Caco-2 (cell line): Measurements from ENCODE around the gene ZBTB24. TPM values are rescaled to one million over a fixed set of nuclear protein-coding genes. Genes with fewer than 3 reads are reported as not detected.

ENCODE experiments used
- BruUV-seq: library from RNA; stranded (reverse); fragments of 400-500 nt; replicated peaks from 2 replicates; lab custom pipeline; 2021; lab: Mats Ljungman, UMichigan
- CTCF ChIA-PET: fragments of 300-600 bp; sonication (Branson Sonifier 250); formaldehyde crosslinking; loops from one replicate; lab custom pipeline; 2022; ENCODE audit warnings: antibody characterized with exemption; lab: Charles Lee
- POLR2A ChIA-PET: fragments of 300-600 bp; sonication (Branson Sonifier 250); formaldehyde crosslinking; loops from one replicate; lab custom pipeline; 2022; ENCODE audit warnings: antibody characterized with exemption; lab: Charles Lee
- DNase-seq, 2 experiments: peaks; one replicate each; pipeline versions ENCODE4 v3.0.0 to v3.0.0-alpha.2; 2020 to 2022
- H3K27me3 ChIP-seq: replicated peaks from 2 replicates; pipeline ENCODE4 v1.6.0; 2011; ENCODE audit warnings: low read length; ENCODE audit not compliant: control insufficient read depth, insufficient read depth
- H3K36me3 ChIP-seq: 2 replicates; pipeline ENCODE4 v1.5.1; 2011; ENCODE audit warnings: low read length; ENCODE audit not compliant: control insufficient read depth, insufficient read depth
- H3K4me1 ChIP-seq: fragments of 250-450 bp; sonication (Bioruptor Pico); 2 replicates; pipeline ENCODE4 v1.5.1; 2020; ENCODE audit warnings: mild to moderate bottlenecking
- H3K4me3 ChIP-seq: 2 replicates; pipeline ENCODE4 v1.5.1; 2011; ENCODE audit warnings: low read depth, mild to moderate bottlenecking, control low read depth, low read length
- H3K9me3 ChIP-seq: fragments of 250-450 bp; sonication (Bioruptor Pico); 2 replicates; pipeline ENCODE4 v1.5.1; 2020; ENCODE audit warnings: mild to moderate bottlenecking, moderate library complexity
- H3K27ac Mint-ChIP-seq: one replicate; pipeline ENCODE4 v1.8.0; 2022; ENCODE audit warnings: mixed read lengths; ENCODE audit not compliant: unreplicated experiment
- H3K27me3 Mint-ChIP-seq: one replicate; pipeline ENCODE4 v1.8.0; 2022; ENCODE audit warnings: mixed read lengths; ENCODE audit not compliant: insufficient read depth, unreplicated experiment
- H3K36me3 Mint-ChIP-seq: one replicate; pipeline ENCODE4 v1.8.0; 2022; ENCODE audit warnings: mild to moderate bottlenecking, mixed read lengths; ENCODE audit not compliant: insufficient read depth, unreplicated experiment
- H3K4me1 Mint-ChIP-seq: one replicate; pipeline ENCODE4 v1.8.0; 2022; ENCODE audit warnings: low read depth, mixed read lengths; ENCODE audit not compliant: unreplicated experiment
- H3K4me3 Mint-ChIP-seq: one replicate; pipeline ENCODE4 v1.8.0; 2022; ENCODE audit warnings: mild to moderate bottlenecking, moderate library complexity, mixed read lengths; ENCODE audit not compliant: unreplicated experiment
- H3K9me3 Mint-ChIP-seq: one replicate; pipeline ENCODE4 v1.8.0; 2022; ENCODE audit warnings: mixed read lengths; ENCODE audit not compliant: unreplicated experiment
- intact Hi-C: fragments of 100-400 bp; cut with micrococcal nuclease; formaldehyde crosslinking; loops from one replicate; pipeline ENCODE4 v1.10.0; 2022; ENCODE audit not compliant: unreplicated experiment
- total RNA-seq: library from RNA; stranded (reverse); gene quantifications from 2 replicates; pipeline ENCODE4 v1.2.3, GENCODE V29; 2022
- TF ChIP-seq, protein P1 (sequence below), 2 experiments: fragments of 200-600 bp in 1 of 2; IDR thresholded peaks; 1 replicate in 1 of 2; 2 replicates in 1 of 2; pipeline versions ENCODE4 v1.5.1 to v1.8.0; 2011 to 2022; ENCODE audit warnings: antibody characterized with exemption in 1 of 2, control low read depth in 1 of 2, inconsistent platforms in 1 of 2, low read depth in 1 of 2, low read length in 1 of 2, mild to moderate bottlenecking in 1 of 2, moderate library complexity in 1 of 2; ENCODE audit not compliant: insufficient read depth in 1 of 2, severe bottlenecking in 1 of 2, unreplicated experiment in 1 of 2

The ZBTB24 gene
- total RNA-seq, 1 experiment from 2014 or later = 10.3 TPM

GRCh38 chr6:109512271-109512817, 29.3 kb upstream of the ZBTB24 start:
- Mint-ChIP-seq H3K27ac (no peak overlapping the region), H3K4me1 (peaks cover 6% of the 10 kb centered on the region), H3K4me3 (no peak overlapping the region), H3K9me3 (no peaks in the 10 kb centered on the region), H3K27me3 (peaks cover 6% of the 10 kb centered on the region), H3K36me3 (no peaks in the 10 kb centered on the region)
- no peak for DNase-seq
- no TSS peak for BruUV-seq
- ChIA-PET POLR2A (no interaction called here), CTCF (no interaction called here)
- Histone ChIP-seq H3K36me3 (no peaks in the 10 kb centered on the region), H3K4me3 (no peak overlapping the region), H3K4me1 (no peaks in the 10 kb centered on the region), H3K9me3 (no peaks in the 10 kb centered on the region), H3K27me3 (no peaks in the 10 kb centered on the region)
- intact Hi-C loops = no loop called here
- TF ChIP-seq, protein P1, sequence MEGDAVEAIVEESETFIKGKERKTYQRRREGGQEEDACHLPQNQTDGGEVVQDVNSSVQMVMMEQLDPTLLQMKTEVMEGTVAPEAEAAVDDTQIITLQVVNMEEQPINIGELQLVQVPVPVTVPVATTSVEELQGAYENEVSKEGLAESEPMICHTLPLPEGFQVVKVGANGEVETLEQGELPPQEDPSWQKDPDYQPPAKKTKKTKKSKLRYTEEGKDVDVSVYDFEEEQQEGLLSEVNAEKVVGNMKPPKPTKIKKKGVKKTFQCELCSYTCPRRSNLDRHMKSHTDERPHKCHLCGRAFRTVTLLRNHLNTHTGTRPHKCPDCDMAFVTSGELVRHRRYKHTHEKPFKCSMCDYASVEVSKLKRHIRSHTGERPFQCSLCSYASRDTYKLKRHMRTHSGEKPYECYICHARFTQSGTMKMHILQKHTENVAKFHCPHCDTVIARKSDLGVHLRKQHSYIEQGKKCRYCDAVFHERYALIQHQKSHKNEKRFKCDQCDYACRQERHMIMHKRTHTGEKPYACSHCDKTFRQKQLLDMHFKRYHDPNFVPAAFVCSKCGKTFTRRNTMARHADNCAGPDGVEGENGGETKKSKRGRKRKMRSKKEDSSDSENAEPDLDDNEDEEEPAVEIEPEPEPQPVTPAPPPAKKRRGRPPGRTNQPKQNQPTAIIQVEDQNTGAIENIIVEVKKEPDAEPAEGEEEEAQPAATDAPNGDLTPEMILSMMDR (IDR thresholded peaks at IDR 0.05; ENCODE audit: insufficient read depth in 1 of 2, low read depth in 1 of 2, low read length in 1 of 2, severe bottlenecking in 1 of 2, unreplicated experiment in 1 of 2) = no peak

DNA sequence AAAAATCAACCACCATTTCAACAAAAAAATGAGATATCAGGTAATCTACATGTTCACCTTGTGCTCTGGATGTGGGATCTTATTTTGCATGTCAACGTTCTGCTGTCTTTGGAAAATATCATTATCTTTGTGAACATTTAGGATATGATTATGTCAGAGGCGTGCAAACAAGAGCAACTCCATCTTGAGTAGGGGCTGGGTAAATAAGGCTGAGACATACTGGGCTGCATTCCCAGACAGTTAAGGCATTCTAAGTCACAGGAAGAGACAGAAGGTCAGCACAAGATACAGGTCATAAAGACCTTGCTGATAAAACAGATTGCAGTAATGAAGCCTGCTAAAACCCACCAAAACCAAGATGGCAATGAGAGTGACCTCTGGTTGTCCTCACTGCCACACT, 28.8 kb upstream of the ZBTB24 start:
- Mint-ChIP-seq H3K4me1 (peaks cover 6% of the 10 kb centered on the region), H3K4me3 (no peak overlapping the region), H3K9me3 (no peaks in the 10 kb centered on the region), H3K36me3 (no peaks in the 10 kb centered on the region), H3K27me3 (peaks cover 7% of the 10 kb centered on the region), H3K27ac (no peak overlapping the region)
- intact Hi-C loops = no loop called here
- CTCF ChIA-PET = no interaction called here
- POLR2A ChIA-PET = no interaction called here
- BruUV-seq = no TSS peak
- Histone ChIP-seq H3K4me3 (no peak overlapping the region), H3K27me3 (no peaks in the 10 kb centered on the region), H3K9me3 (no peaks in the 10 kb centered on the region), H3K36me3 (no peaks in the 10 kb centered on the region), H3K4me1 (no peaks in the 10 kb centered on the region)
- DNase-seq = no peak
- TF ChIP-seq, protein P1 (IDR thresholded peaks at IDR 0.05; ENCODE audit: insufficient read depth in 1 of 2, low read depth in 1 of 2, low read length in 1 of 2, severe bottlenecking in 1 of 2, unreplicated experiment in 1 of 2) = no peak

DNA sequence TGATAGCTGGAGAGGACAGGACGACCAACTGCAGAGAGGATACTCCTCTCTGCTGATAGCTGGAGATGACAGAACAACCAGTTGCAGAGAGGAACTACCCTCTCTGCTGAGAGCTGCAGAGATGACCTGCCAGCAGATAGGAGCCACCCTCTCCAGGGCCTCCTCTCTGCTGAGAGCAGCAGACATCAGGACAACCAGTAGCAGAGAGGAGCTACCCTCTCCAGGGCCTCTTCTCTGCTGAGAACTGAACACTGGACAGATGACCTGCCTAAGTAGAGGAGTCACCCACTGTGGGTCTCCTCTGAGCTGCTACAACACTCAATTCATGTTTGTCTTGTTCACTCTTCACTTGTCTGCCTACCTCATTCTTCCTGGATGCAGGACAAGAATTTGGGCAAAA, 27.3 kb upstream of the ZBTB24 start:
- H3K27me3 ChIP-seq = no peaks in the 10 kb centered on the region
- ChIA-PET POLR2A (no interaction called here), CTCF (no interaction called here)
- no TSS peak for BruUV-seq
- DNase-seq = no peak
- Mint-ChIP-seq H3K36me3 (no peaks in the 10 kb centered on the region), H3K4me3 (no peak overlapping the region), H3K27me3 (peaks cover 9% of the 10 kb centered on the region), H3K27ac (no peak overlapping the region), H3K9me3 (no peaks in the 10 kb centered on the region), H3K4me1 (no peaks in the 10 kb centered on the region)
- TF ChIP-seq, protein P1 (IDR thresholded peaks at IDR 0.05; ENCODE audit: insufficient read depth in 1 of 2, low read depth in 1 of 2, low read length in 1 of 2, severe bottlenecking in 1 of 2, unreplicated experiment in 1 of 2) = no peak
- H3K9me3 ChIP-seq = no peaks in the 10 kb centered on the region
- no peaks in the 10 kb centered on the region for H3K4me1 ChIP-seq
- no peaks in the 10 kb centered on the region for H3K36me3 ChIP-seq
- intact Hi-C loops = no loop called here
- no peak overlapping the region for H3K4me3 ChIP-seq
